Suprapubic skin (tissue), 4 donors: ENCODE results near the gene MYMK. TPM values are rescaled to one million over a fixed set of nuclear protein-coding genes. Genes with fewer than 3 reads are reported as not detected.

Experiments used
- DNase-seq, 2 donors: peaks; one replicate each; pipeline ENCODE4 v3.0.0-alpha.2; 2019; ENCODE audit warnings: low spot score in 2 of 2
- H3K27ac ChIP-seq: fragments of 200-600 bp; sonication (generic); one replicate; pipeline ENCODE4 v1.5.1; 2019
- H3K27me3 ChIP-seq: fragments of 200-600 bp; sonication (generic); one replicate; pipeline ENCODE4 v1.5.1; 2019
- H3K36me3 ChIP-seq: fragments of 200-600 bp; sonication (generic); one replicate; pipeline ENCODE4 v1.5.1; 2019
- H3K4me1 ChIP-seq: fragments of 200-600 bp; sonication (generic); one replicate; pipeline ENCODE4 v1.5.1; 2019
- H3K4me3 ChIP-seq: fragments of 200-600 bp; sonication (generic); one replicate; pipeline ENCODE4 v1.5.1; 2019; ENCODE audit warnings: mild to moderate bottlenecking
- H3K9me3 ChIP-seq: fragments of 200-600 bp; sonication (generic); one replicate; pipeline ENCODE4 v1.5.1; 2019
- CTCF ChIP-seq, 2 donors: fragments of 200-600 bp in 1 of 2; fragments of 450-650 bp in 1 of 2; sonication (generic) in 1 of 2; IDR thresholded peaks; one replicate each; pipeline ENCODE4 v1.5.1; 2016 to 2019; ENCODE audit warnings: antibody characterized with exemption in 2 of 2, mild to moderate bottlenecking in 1 of 2, moderate library complexity in 1 of 2
- EP300 ChIP-seq: sonication (generic); formaldehyde crosslinking; IDR thresholded peaks from one replicate; pipeline ENCODE4 v1.6.1; 2017; ENCODE audit warnings: antibody characterized with exemption
- POLR2A ChIP-seq, 2 donors: fragments of 450-650 bp; IDR thresholded peaks; one replicate each; pipeline ENCODE4 v1.6.1; 2017; ENCODE audit warnings: antibody characterized with exemption in 2 of 2, mild to moderate bottlenecking in 2 of 2, moderate library complexity in 2 of 2
- POLR2AphosphoS5 ChIP-seq, 3 donors: sonication (generic); formaldehyde crosslinking; IDR thresholded peaks; one replicate each; pipeline ENCODE4 v1.6.1; 2017; ENCODE audit warnings: antibody characterized with exemption in 3 of 3
- WGBS: methylation state at CpG from one replicate; pipeline ENCODE4 v1.1.5; 2018; 5-methylcytosine and 5-hydroxymethylcytosine counted together
- total RNA-seq, 4 donors: library from RNA; depleted of rRNA; stranded (reverse); fragments of >200 nt; gene quantifications; one replicate each; pipeline ENCODE4 v1.1.0, GENCODE V29; 2016

The MYMK gene
- total RNA-seq, 4 donors from 2014 or later: not detected

GRCh38 chr9:133476036-133476931 lies 48.5 kb downstream of the MYMK start:
- no peak for DNase-seq
- no peaks in the 10 kb centered on the region for H3K9me3 ChIP-seq
- 75% methylated on average over 15 of the region's 27 CpGs for WGBS
- H3K4me3 ChIP-seq: no peak overlapping the region
- H3K36me3 ChIP-seq: no peaks in the 10 kb centered on the region
- H3K27me3 ChIP-seq: no peaks in the 10 kb centered on the region
- H3K27ac ChIP-seq: no peak overlapping the region
- TF ChIP-seq POLR2A (IDR thresholded peaks at IDR 0.05) (no peak), CTCF (IDR thresholded peaks at IDR 0.05) (no peak), EP300 (no peak), POLR2AphosphoS5 (IDR thresholded peaks at IDR 0.05) (no peak)
- H3K4me1 ChIP-seq: peaks cover 13% of the 10 kb centered on the region

- TF ChIP-seq EP300 (no peak), POLR2A (IDR thresholded peaks at IDR 0.05) (no peak), POLR2AphosphoS5 (IDR thresholded peaks at IDR 0.05) (no peak), CTCF (IDR thresholded peaks at IDR 0.05) (no peak)
- Histone ChIP-seq H3K9me3 (no peaks in the 10 kb centered on the region), H3K4me3 (no peak overlapping the region), H3K27me3 (no peaks in the 10 kb centered on the region), H3K36me3 (no peaks in the 10 kb centered on the region), H3K27ac (no peak overlapping the region), H3K4me1 (peaks cover 13% of the 10 kb centered on the region)
- DNase-seq: no peak
- WGBS: 93% methylated on average over 18 of the region's 27 CpGs
Measured at GRCh38 chr9:133475292-133476012, 49.3 kb downstream of the MYMK start.

GRCh38 chr9:133474853-133475252 lies 49.9 kb downstream of the MYMK start:
- Histone ChIP-seq H3K9me3 (no peaks in the 10 kb centered on the region), H3K4me1 (peaks cover 13% of the 10 kb centered on the region), H3K27ac (no peak overlapping the region), H3K4me3 (no peak overlapping the region), H3K36me3 (no peaks in the 10 kb centered on the region), H3K27me3 (no peaks in the 10 kb centered on the region)
- DNase-seq: no peak
- TF ChIP-seq POLR2AphosphoS5 (IDR thresholded peaks at IDR 0.05) (no peak), CTCF (IDR thresholded peaks at IDR 0.05) (no peak), EP300 (no peak), POLR2A (IDR thresholded peaks at IDR 0.05) (no peak)
- WGBS: 83% methylated on average over 16 of the region's 20 CpGs

GRCh38 chr9:133474215-133474614 lies 50.5 kb downstream of the MYMK start:
- H3K9me3 ChIP-seq: no peaks in the 10 kb centered on the region
- H3K4me3 ChIP-seq: no peak overlapping the region
- WGBS: 71% methylated on average over 5 of the region's 5 CpGs
- H3K4me1 ChIP-seq: peaks cover 7% of the 10 kb centered on the region
- no peak overlapping the region for H3K27ac ChIP-seq
- no peaks in the 10 kb centered on the region for H3K27me3 ChIP-seq
- no peak for DNase-seq
- TF ChIP-seq EP300 (no peak), POLR2A (IDR thresholded peaks at IDR 0.05) (no peak), CTCF (IDR thresholded peaks at IDR 0.05) (no peak), POLR2AphosphoS5 (IDR thresholded peaks at IDR 0.05) (no peak)
- peaks cover under 1% of the 10 kb centered on the region for H3K36me3 ChIP-seq

GRCh38 chr9:133473743-133474142 lies 51.0 kb downstream of the MYMK start:
- no peak for TF ChIP-seq POLR2AphosphoS5 (IDR thresholded peaks at IDR 0.05)
- TF ChIP-seq CTCF (IDR thresholded peaks at IDR 0.05): no peak
- TF ChIP-seq EP300: no peak
- TF ChIP-seq POLR2A (IDR thresholded peaks at IDR 0.05): no peak
- H3K9me3 ChIP-seq: no peaks in the 10 kb centered on the region
- WGBS: 94% methylated on average over 6 of the region's 20 CpGs
- H3K4me3 ChIP-seq: no peak overlapping the region
- H3K27me3 ChIP-seq: no peaks in the 10 kb centered on the region
- peaks cover 2% of the 10 kb centered on the region for H3K4me1 ChIP-seq
- DNase-seq: no peak
- peaks cover 5% of the 10 kb centered on the region for H3K36me3 ChIP-seq
- no peak overlapping the region for H3K27ac ChIP-seq
